ENCODE data around the gene HLA-DOA. TPM values are rescaled to one million over a fixed set of nuclear protein-coding genes. Genes with fewer than 3 reads are reported as not detected.

HLA-DOA gene
- total RNA-seq, 1 experiment from 2014 or later, result 0.58 TPM

- Histone ChIP-seq H3K27ac (ENCODE audit: low read depth, low read length, poor library complexity, severe bottlenecking) (no peak overlapping the region), H3K36me3 (ENCODE audit: insufficient read depth, low read length, poor library complexity, severe bottlenecking) (peaks cover 88% of the 10 kb centered on the region), H3K4me1 (ENCODE audit: insufficient read depth, low read length, poor library complexity, severe bottlenecking) (peaks cover 17% of the 10 kb centered on the region), H3K27me3 (replicated peaks; ENCODE audit: insufficient read depth, low read depth, low read length, poor library complexity) (no peaks in the 10 kb centered on the region), H3K9me3 (ENCODE audit: low read depth, low read length, poor library complexity, severe bottlenecking) (no peaks in the 10 kb centered on the region), H3K4me3 (ENCODE audit: low read depth, low read length, poor library complexity, severe bottlenecking) (no peak overlapping the region)
- ChIA-PET CTCF (no interaction called here), POLR2A (ENCODE audit: low non-redundant PET) (interaction anchor here (0.8 kb wide), 1 partner anchor 110 kb away, joined by 4 read pairs; no protein-coding TSS in a partner anchor)
- DNase-seq (ENCODE audit: low spot score), result no peak
- TF ChIP-seq EZH2 (IDR thresholded peaks at IDR 0.05; ENCODE audit: borderline replicate concordance, low read depth, low read length, poor library complexity, severe bottlenecking) (no peak), CTCF (conservative IDR thresholded peaks at IDR 0.05; ENCODE audit: low read depth, low read length) (no peak)
- intact Hi-C loops (cut with micrococcal nuclease; ENCODE audit: unreplicated experiment), result loop anchor here (10.0 kb wide), 1 partner anchor 447 kb away; the partner anchor contains the start of gene SYNGAP1
- BruUV-seq (replicated peaks), result no TSS peak
These were observed 31.5 kb downstream of the HLA-DOA start for GRCh38 chr6:32977953-32978324.

- POLR2A ChIA-PET (ENCODE audit: low non-redundant PET), result interaction anchor here (0.8 kb wide), 1 partner anchor 109 kb away, joined by 4 read pairs; no protein-coding TSS in a partner anchor
- Histone ChIP-seq H3K4me1 (ENCODE audit: insufficient read depth, low read length, poor library complexity, severe bottlenecking) (peaks cover 17% of the 10 kb centered on the region), H3K4me3 (ENCODE audit: low read depth, low read length, poor library complexity, severe bottlenecking) (no peak overlapping the region), H3K27ac (ENCODE audit: low read depth, low read length, poor library complexity, severe bottlenecking) (no peak overlapping the region), H3K36me3 (ENCODE audit: insufficient read depth, low read length, poor library complexity, severe bottlenecking) (peaks cover 94% of the 10 kb centered on the region), H3K9me3 (ENCODE audit: low read depth, low read length, poor library complexity, severe bottlenecking) (no peaks in the 10 kb centered on the region), H3K27me3 (replicated peaks; ENCODE audit: insufficient read depth, low read depth, low read length, poor library complexity) (no peaks in the 10 kb centered on the region)
- no TSS peak for BruUV-seq (replicated peaks)
- CTCF ChIA-PET, result no interaction called here
- intact Hi-C loops (cut with micrococcal nuclease; ENCODE audit: unreplicated experiment), result loop anchor here (10.0 kb wide), 1 partner anchor 447 kb away; the partner anchor contains the start of gene SYNGAP1
- TF ChIP-seq EZH2 (IDR thresholded peaks at IDR 0.05; ENCODE audit: borderline replicate concordance, low read depth, low read length, poor library complexity, severe bottlenecking), result no peak
- TF ChIP-seq CTCF (conservative IDR thresholded peaks at IDR 0.05; ENCODE audit: low read depth, low read length), result no peak
- no peak for DNase-seq (ENCODE audit: low spot score)
These were observed 32.0 kb downstream of the HLA-DOA start for GRCh38 chr6:32977272-32977952.

- peaks cover 94% of the 10 kb centered on the region for H3K36me3 ChIP-seq (ENCODE audit: insufficient read depth, low read length, poor library complexity, severe bottlenecking)
- no peak overlapping the region for H3K27ac ChIP-seq (ENCODE audit: low read depth, low read length, poor library complexity, severe bottlenecking)
- CTCF ChIA-PET, result interaction anchor here (0.6 kb wide), 1 partner anchor 44 kb away, joined by 3 read pairs; no protein-coding TSS in a partner anchor
- intact Hi-C loops (cut with micrococcal nuclease; ENCODE audit: unreplicated experiment), result loop anchor here (10.0 kb wide), 1 partner anchor 448 kb away; the partner anchor contains the start of gene SYNGAP1
- no TSS peak for BruUV-seq (replicated peaks)
- H3K27me3 ChIP-seq (replicated peaks; ENCODE audit: insufficient read depth, low read depth, low read length, poor library complexity), result no peaks in the 10 kb centered on the region
- no peak for TF ChIP-seq CTCF (conservative IDR thresholded peaks at IDR 0.05; ENCODE audit: low read depth, low read length)
- TF ChIP-seq EZH2 (IDR thresholded peaks at IDR 0.05; ENCODE audit: borderline replicate concordance, low read depth, low read length, poor library complexity, severe bottlenecking), result no peak
- H3K9me3 ChIP-seq (ENCODE audit: low read depth, low read length, poor library complexity, severe bottlenecking), result no peaks in the 10 kb centered on the region
- H3K4me3 ChIP-seq (ENCODE audit: low read depth, low read length, poor library complexity, severe bottlenecking), result no peak overlapping the region
- peaks cover 17% of the 10 kb centered on the region for H3K4me1 ChIP-seq (ENCODE audit: insufficient read depth, low read length, poor library complexity, severe bottlenecking)
- DNase-seq (ENCODE audit: low spot score), result no peak
- POLR2A ChIA-PET (ENCODE audit: low non-redundant PET), result no interaction called here
These were observed 32.9 kb downstream of the HLA-DOA start for GRCh38 chr6:32976334-32977069.
